SH-SY5Y (cell line): ENCODE data around the gene NT5M.

Experiments used
- GATA2 ChIP-seq: IDR thresholded peaks from 2 replicates; pipeline ENCODE4 v1.6.1; 2011; ENCODE audit warnings: mild to moderate bottlenecking, low read depth, low read length
- GATA3 ChIP-seq: IDR thresholded peaks from 2 replicates; pipeline ENCODE4 v1.6.1; 2011; ENCODE audit warnings: low read depth, mild to moderate bottlenecking, low read length, moderate library complexity

The NT5M gene

GRCh38 chr17:17303010-17303846 lies at the start of gene NT5M:
Gene NT5M, plus strand, starts transcription at chr17:17303373. Its CDS starts 178 bp downstream, at chr17:17303551.
- TF ChIP-seq GATA3 = no peak
- no peak for TF ChIP-seq GATA2

- TF ChIP-seq GATA3 = 0 out of 2 replicates have a peak, but pooled peaks have one; percentile 18
- TF ChIP-seq GATA2 = no peak
Measured at GRCh38 chr17:17253406-17253805, 49.8 kb upstream of the NT5M start.

- no peak for TF ChIP-seq GATA2
- no peak for TF ChIP-seq GATA3
Measured at GRCh38 chr17:17254036-17254435, 49.1 kb upstream of the NT5M start.

DNA sequence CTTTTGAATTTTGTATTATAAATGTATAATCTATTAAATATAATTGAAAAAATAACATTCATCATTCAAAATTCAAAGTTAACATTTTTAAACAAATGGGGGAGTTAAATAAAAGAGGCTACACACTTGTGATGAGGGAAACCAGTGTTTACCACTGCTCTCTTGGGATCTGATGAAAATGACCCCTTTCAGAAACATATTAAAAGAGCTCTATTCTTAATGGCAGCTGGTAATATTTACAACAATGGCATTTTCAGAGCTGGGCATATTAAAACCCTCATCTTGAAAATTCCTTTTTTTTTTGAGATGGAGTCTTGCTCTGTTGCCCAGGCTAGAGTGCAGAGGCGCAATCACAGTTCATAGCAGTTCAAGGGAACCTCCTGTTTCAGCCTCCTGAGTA lies 46.9 kb upstream of the NT5M start:
- TF ChIP-seq GATA3 (no peak), GATA2 (no peak)

DNA sequence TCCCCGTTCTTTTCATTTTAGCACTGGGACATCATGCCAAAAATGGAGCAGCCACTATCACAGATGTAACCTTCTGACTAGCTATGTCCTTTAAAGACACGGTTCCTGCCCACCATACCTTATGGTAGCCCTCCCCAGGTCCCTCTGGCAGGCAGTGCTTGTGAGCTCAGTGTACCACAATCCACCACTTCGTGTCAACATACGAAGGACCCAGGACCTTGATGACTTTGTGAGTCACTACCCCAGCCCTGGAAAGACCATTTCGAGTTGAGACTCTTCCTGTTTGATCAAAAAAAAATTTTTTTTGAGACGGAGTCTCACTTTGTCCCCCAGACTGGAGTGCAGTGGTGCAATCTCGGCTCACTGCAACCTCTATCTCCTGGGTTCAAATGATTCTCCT lies 45.2 kb upstream of the NT5M start:
- TF ChIP-seq GATA3 = no peak
- no peak for TF ChIP-seq GATA2

GRCh38 chr17:17258998-17259397 lies 44.2 kb upstream of the NT5M start:
- no peak for TF ChIP-seq GATA3
- no peak for TF ChIP-seq GATA2

DNA sequence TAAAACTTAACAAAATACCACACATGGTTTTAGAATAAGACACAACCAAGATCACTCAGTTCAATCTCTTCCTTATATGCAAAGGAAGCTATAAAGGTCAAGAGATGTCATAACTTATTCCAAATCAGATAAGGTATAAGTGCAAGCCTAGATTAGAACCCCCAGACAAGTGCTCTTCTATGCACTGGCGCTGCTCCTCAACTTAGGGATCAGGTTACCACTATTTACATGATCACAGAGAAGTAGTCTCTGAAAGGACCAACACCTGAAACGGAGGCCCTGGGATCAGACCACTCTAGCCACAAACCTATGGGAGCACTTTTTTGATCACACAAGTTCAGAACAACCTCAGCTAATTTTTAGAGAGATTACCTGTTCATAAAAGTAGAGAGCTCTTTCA lies 38.7 kb upstream of the NT5M start:
- TF ChIP-seq GATA3 (no peak), GATA2 (no peak)

DNA sequence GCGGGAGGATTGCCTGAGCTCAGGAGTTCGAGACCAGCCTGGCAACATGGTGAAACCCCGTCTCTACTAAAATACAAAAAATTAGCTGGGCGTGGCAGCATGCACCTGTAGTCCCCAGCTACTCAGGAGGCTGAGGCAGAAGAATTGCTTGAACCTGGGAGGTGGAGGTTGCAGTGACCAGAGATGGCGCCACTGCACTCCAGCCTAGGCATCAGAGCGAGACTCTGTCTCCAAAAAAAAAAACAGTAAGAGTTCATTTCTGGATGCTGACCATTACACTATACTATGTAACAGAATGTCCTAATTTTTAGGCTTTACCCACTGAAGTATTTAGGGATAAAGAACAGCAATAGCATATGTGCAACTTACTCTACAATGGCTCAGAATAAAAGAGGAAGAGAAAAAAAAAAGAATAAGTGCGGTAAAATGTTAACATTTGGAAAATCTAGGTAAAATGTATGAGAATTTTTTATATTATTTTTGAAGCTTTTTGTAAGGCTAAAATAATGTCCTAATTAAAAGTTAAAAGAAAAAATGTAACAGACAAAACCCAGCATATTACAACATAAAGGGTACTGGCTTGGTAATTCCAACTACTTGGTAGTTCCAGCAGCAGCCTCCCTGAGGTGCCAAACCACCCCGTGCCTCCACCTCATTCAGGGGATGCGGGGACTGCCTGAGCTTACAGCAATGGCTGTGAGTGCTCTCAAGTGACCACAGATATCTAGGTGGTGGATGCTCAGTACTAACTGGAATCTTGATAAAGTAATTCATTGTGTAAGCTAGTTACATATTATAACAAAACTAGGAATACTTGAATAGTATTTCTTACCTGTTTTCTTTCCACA lies 33.0 kb upstream of the NT5M start:
- TF ChIP-seq GATA2 (no peak), GATA3 (no peak)

DNA sequence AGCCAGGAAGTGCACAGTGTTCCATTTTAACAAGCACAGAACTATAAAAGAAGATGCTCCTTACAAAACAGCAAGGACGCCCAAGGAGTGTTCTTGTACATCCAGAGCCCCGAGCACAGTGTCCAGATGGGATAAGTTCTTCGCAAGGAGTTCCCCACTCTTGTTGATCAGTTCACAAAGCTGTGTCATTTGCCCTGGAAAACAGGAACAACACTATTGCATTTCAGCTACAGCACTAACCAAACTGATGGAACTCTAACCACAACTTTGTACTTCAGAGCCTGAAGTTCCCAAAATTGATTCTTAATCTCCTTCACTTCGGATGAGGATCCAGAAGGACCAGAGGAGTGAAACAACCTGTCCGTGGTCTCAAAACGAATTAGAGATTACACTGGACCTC lies 27.2 kb upstream of the NT5M start:
- TF ChIP-seq GATA2 (no peak), GATA3 (no peak)

GRCh38 chr17:17279316-17279715 lies 23.9 kb upstream of the NT5M start:
- no peak for TF ChIP-seq GATA2
- TF ChIP-seq GATA3 = no peak

DNA sequence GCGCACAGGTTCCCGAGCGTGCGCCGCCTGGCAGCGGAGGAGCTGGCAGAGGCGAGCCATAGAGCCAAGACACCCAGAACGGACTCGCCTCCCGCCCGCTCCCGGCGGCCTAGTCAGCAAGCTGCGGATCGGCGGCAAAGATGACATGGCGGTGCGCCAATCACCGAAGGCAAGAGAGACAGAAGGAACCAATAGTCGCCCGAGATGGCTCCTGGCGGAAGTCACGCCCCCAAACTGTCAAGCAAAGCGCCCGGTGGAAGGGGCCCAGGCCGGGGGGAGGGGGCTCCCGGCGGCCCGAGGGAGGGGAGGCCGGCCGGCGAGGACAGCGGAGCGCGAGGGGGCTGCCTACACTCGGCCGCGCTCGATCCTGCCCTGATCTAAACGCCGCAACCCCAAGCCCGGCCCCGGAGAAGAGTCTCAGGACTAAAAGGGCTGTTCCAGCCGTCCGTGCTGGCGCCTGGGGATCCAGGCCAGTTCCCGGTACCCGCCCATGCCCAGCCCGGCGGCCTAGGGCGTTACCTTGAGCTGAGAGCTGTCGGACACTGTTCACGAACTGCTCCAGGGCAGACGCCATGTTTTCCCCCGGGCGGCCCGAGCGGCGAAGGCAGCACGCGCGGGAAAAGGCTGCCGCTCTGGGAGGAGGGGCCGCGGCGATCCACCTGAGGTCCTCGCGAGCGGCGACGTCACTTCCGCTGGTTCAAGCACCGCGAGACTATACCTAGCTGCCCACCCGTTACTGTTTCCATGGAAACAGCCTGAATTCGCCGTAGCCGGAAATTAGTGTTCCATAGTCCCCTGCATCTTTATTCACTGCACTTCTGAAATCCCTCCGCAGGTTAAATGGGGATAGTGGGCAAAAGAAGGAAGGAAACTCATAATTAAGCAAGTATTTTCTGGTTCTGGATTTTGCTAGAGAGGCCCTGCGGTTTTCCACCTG lies 22.3 kb upstream of the NT5M start, which contains the start of gene COPS3:
TSS of gene COPS3 (minus strand) at position 634 of the 937 bp plus-strand sequence. CDS start at position 574, 60 bp downstream.
- TF ChIP-seq GATA2 (no peak), GATA3 (no peak)

GRCh38 chr17:17285951-17286350 lies 17.2 kb upstream of the NT5M start:
- TF ChIP-seq GATA2 = no peak
- TF ChIP-seq GATA3 = no peak

DNA sequence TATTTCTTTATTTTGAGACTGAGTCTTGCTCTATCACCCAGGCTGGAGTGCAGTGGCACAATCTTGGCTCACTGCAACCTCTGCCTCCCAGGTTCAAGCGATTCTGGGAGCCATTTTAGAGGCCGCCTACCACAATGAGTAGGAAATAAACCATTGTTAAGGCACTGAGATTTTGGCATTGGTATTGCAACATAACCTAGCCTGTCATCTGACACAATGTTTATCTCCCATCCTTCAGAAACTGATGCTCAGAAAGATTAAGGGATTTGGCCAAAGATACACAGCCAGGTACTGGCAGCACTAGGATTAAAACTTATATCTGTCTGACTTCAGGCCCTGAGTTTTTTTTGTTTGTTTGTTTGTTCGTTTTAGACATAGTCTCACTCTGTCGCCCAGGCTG lies 14.1 kb upstream of the NT5M start:
- no peak for TF ChIP-seq GATA3
- TF ChIP-seq GATA2 = no peak

GRCh38 chr17:17289701-17290100 lies 13.5 kb upstream of the NT5M start:
- no peak for TF ChIP-seq GATA3
- no peak for TF ChIP-seq GATA2

DNA sequence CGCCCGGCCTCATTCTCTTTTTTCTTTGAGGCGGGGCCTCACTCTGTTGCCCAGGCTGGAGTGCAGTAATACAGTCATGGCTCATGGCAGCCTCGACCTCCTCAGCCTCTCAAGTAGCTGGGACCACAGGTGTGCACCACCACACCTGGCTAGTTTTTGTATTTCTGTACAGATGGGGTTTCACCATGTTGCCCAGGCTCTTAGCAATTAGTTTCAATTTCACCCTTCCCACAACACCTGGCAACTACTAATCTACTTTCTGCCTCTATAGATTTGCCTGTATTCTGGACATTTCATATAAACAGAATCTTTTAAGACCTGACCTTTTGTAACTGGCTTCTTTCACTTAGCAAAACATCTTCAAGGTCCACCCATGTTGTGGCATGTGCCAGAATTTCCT lies 8.0 kb upstream of the NT5M start:
- no peak for TF ChIP-seq GATA2
- TF ChIP-seq GATA3 = no peak
